GM18520 (cell line): ENCODE data around the gene NOC2L.

Experiments
- ATAC-seq: cut with Tn5 transposase; IDR thresholded peaks from one replicate; pipeline ENCODE4 v1.9.1; 2021; ENCODE audit not compliant: unreplicated experiment

The NOC2L gene

GRCh38 chr1:942864-943533, 16.1 kb downstream of the NOC2L start:
- ATAC-seq: no peak

- ATAC-seq: no peak
These were observed 16.6 kb downstream of the NOC2L start for GRCh38 chr1:942411-942821.

GRCh38 chr1:941588-942383, 17.3 kb downstream of the NOC2L start:
- ATAC-seq: no peak

- ATAC-seq: no peak
These were observed 18.0 kb downstream of the NOC2L start for GRCh38 chr1:941015-941587.

GRCh38 chr1:940107-941014, 18.7 kb downstream of the NOC2L start:
- ATAC-seq: no peak

- ATAC-seq: no peak
These were observed 19.4 kb downstream of the NOC2L start for GRCh38 chr1:939511-940106.

- no peak for ATAC-seq
These were observed 20.2 kb downstream of the NOC2L start for GRCh38 chr1:938711-939489.

GRCh38 chr1:938088-938683, 20.9 kb downstream of the NOC2L start:
- no peak for ATAC-seq

GRCh38 chr1:937521-937920, 21.5 kb downstream of the NOC2L start:
- no peak for ATAC-seq

GRCh38 chr1:936348-937264, 22.4 kb downstream of the NOC2L start:
- ATAC-seq: no peak

- no peak for ATAC-seq
These were observed 23.3 kb downstream of the NOC2L start for GRCh38 chr1:935751-936231.

GRCh38 chr1:934991-935750, 23.9 kb downstream of the NOC2L start:
- ATAC-seq: no peak

GRCh38 chr1:933603-933940, 25.5 kb downstream of the NOC2L start:
- ATAC-seq: no peak

- no peak for ATAC-seq
These were observed 26.1 kb downstream of the NOC2L start for GRCh38 chr1:932776-933602.

GRCh38 chr1:932173-932510, 26.9 kb downstream of the NOC2L start:
- no peak for ATAC-seq

- no peak for ATAC-seq
These were observed 27.5 kb downstream of the NOC2L start for GRCh38 chr1:931380-932172.
